ENCODE results near the gene SRXN1.
A peak's percentile ranks its signal among the peaks of the same experiment; 100 is the strongest.

Gene SRXN1

GRCh38 chr20:621125-621756 lies 31.8 kb downstream of the SRXN1 start:
- TF ChIP-seq GATA1 (IDR thresholded peaks at IDR 0.05; ENCODE audit: low read depth, low read length) (no peak), POLR2A (IDR thresholded peaks at IDR 0.05; ENCODE audit: low read length) (no peak)
- DNase-seq = no peak

GRCh38 chr20:620246-620645 lies 32.8 kb downstream of the SRXN1 start:
- TF ChIP-seq POLR2A (IDR thresholded peaks at IDR 0.05; ENCODE audit: low read length) = no peak
- TF ChIP-seq GATA1 (IDR thresholded peaks at IDR 0.05; ENCODE audit: low read depth, low read length) = no peak
- no peak for DNase-seq

GRCh38 chr20:618980-619379 lies 34.0 kb downstream of the SRXN1 start:
- no peak for DNase-seq
- TF ChIP-seq POLR2A (IDR thresholded peaks at IDR 0.05; ENCODE audit: low read length) = no peak
- TF ChIP-seq GATA1 (IDR thresholded peaks at IDR 0.05; ENCODE audit: low read depth, low read length) = no peak

- no peak for TF ChIP-seq POLR2A (IDR thresholded peaks at IDR 0.05; ENCODE audit: low read length)
- no peak for TF ChIP-seq GATA1 (IDR thresholded peaks at IDR 0.05; ENCODE audit: low read depth, low read length)
- no peak for DNase-seq
Observed at GRCh38 chr20:617934-618690, 34.9 kb downstream of the SRXN1 start.

GRCh38 chr20:615514-615913 lies 37.5 kb downstream of the SRXN1 start:
- no peak for DNase-seq
- TF ChIP-seq POLR2A (IDR thresholded peaks at IDR 0.05; ENCODE audit: low read length) = no peak
- TF ChIP-seq GATA1 (IDR thresholded peaks at IDR 0.05; ENCODE audit: low read depth, low read length) = no peak

- no peak for DNase-seq
- TF ChIP-seq GATA1 (IDR thresholded peaks at IDR 0.05; ENCODE audit: low read depth, low read length) (no peak), POLR2A (IDR thresholded peaks at IDR 0.05; ENCODE audit: low read length) (no peak)
Observed at GRCh38 chr20:611843-612185, 41.2 kb downstream of the SRXN1 start.

- TF ChIP-seq POLR2A (IDR thresholded peaks at IDR 0.05; ENCODE audit: low read length) = no peak
- TF ChIP-seq GATA1 (IDR thresholded peaks at IDR 0.05; ENCODE audit: low read depth, low read length) = no peak
- no peak for DNase-seq
Observed at GRCh38 chr20:611047-611842, 41.8 kb downstream of the SRXN1 start.

GRCh38 chr20:610130-611046 lies 42.6 kb downstream of the SRXN1 start, which contains the start of gene TCF15:
Gene TCF15 (minus strand): TSS chr20:610309. CDS start chr20:610237, 72 bp downstream.
- TF ChIP-seq POLR2A (IDR thresholded peaks at IDR 0.05; ENCODE audit: low read length) (no peak), GATA1 (IDR thresholded peaks at IDR 0.05; ENCODE audit: low read depth, low read length) (no peak)
- peak; percentile 78 to 84 for DNase-seq

- TF ChIP-seq POLR2A (IDR thresholded peaks at IDR 0.05; ENCODE audit: low read length) (no peak), GATA1 (IDR thresholded peaks at IDR 0.05; ENCODE audit: low read depth, low read length) (no peak)
- DNase-seq = no peak
Observed at GRCh38 chr20:609371-609964, 43.5 kb downstream of the SRXN1 start.

GRCh38 chr20:608970-609369 lies 44.0 kb downstream of the SRXN1 start:
- no peak for DNase-seq
- TF ChIP-seq POLR2A (IDR thresholded peaks at IDR 0.05; ENCODE audit: low read length) (no peak), GATA1 (IDR thresholded peaks at IDR 0.05; ENCODE audit: low read depth, low read length) (no peak)

- no peak for DNase-seq
- no peak for TF ChIP-seq GATA1 (IDR thresholded peaks at IDR 0.05; ENCODE audit: low read depth, low read length)
- no peak for TF ChIP-seq POLR2A (IDR thresholded peaks at IDR 0.05; ENCODE audit: low read length)
Observed at GRCh38 chr20:607476-607875, 45.5 kb downstream of the SRXN1 start.

- no peak for DNase-seq
- TF ChIP-seq POLR2A (IDR thresholded peaks at IDR 0.05; ENCODE audit: low read length) (no peak), GATA1 (IDR thresholded peaks at IDR 0.05; ENCODE audit: low read depth, low read length) (no peak)
Observed at GRCh38 chr20:605237-605636, 47.8 kb downstream of the SRXN1 start.

- TF ChIP-seq GATA1 (IDR thresholded peaks at IDR 0.05; ENCODE audit: low read depth, low read length) (no peak), POLR2A (IDR thresholded peaks at IDR 0.05; ENCODE audit: low read length) (no peak)
- DNase-seq = no peak
Observed at GRCh38 chr20:603116-603640, 49.8 kb downstream of the SRXN1 start.

Measured in erythroblast (primary cell).